Astrocyte (in vitro differentiated cells and primary cell): ENCODE results near the gene DENND11.

Source experiments
- CTCF ChIP-seq: IDR thresholded peaks from 2 replicates; pipeline ENCODE4 v1.5.1; 2011; ENCODE audit warnings: low read depth, mild to moderate bottlenecking, inconsistent platforms, low read length, moderate library complexity; ENCODE audit not compliant: insufficient read depth
- EZH2 ChIP-seq: IDR thresholded peaks from 2 replicates; pipeline ENCODE4 v1.6.1; 2012; ENCODE audit warnings: mild to moderate bottlenecking, low read length, inconsistent platforms; ENCODE audit not compliant: insufficient read depth

DNA sequence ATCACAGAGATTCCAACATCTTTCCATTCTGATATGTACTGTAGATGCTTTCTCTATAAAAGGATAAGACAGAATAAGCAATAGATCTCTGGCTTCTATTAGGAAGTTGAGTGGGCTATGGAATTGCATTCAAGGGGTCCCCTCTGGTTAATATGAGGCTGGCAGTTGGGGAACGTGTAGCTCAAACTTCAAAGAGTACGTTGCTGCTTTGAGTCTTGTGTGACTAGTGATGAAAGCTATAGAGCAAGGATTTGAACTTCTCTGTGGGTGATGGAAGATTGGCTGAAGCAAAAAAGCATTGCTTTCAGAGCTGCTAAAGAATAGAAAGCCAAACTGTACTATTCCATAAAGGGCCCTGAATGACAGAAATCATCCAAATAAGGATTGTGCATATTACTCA, 12.6 kb upstream of the DENND11 start:
- TF ChIP-seq CTCF (no peak), EZH2 (no peak)
